ENCODE measurements around the gene ERG. TPM values are rescaled to one million over a fixed set of nuclear protein-coding genes. Genes with fewer than 3 reads are reported as not detected.
A peak's percentile ranks its signal among the peaks of the same experiment; 100 is the strongest.

Gene ERG
- total RNA-seq, 1 experiment from 2014 or later = not detected

- in situ Hi-C loops (cut with HindIII; ENCODE audit: low pct_unique_long_range_greater_than_20kb, low sequenced_read_pairs) = no loop called here
- no peak for DNase-seq (ENCODE audit: low read depth)
Observed at GRCh38 chr21:38486706-38487105, 11.6 kb downstream of the ERG start.

DNA sequence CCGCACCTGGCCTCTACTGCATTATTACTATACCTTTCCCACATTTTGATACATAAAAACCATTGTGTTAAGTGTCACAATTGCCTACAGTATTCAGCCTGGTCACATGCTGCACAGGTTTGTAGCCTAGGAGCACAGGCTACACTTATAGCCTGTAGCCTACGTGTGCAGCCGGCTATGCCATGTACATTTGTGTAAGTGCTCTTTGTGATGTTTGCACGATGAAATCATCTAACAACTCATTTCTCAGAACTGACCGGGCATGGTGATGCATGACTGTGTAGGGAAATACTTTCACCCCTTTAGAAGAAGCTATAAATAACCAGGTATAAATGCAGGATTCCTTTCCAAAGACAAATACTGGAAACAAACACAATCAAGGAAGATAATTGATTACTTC lies 12.1 kb downstream of the ERG start:
- DNase-seq (ENCODE audit: low read depth) = peak; percentile 35

GRCh38 chr21:38479641-38480525 lies 18.4 kb downstream of the ERG start:
- in situ Hi-C loops (cut with HindIII; ENCODE audit: low pct_unique_long_range_greater_than_20kb, low sequenced_read_pairs) = no loop called here

More for the DNA sequence above, 12.1 kb downstream of the ERG start:
- in situ Hi-C loops (cut with HindIII; ENCODE audit: low pct_unique_long_range_greater_than_20kb, low sequenced_read_pairs) = no loop called here

GRCh38 chr21:38478782-38479181 lies 19.5 kb downstream of the ERG start:
- in situ Hi-C loops (cut with HindIII; ENCODE audit: low pct_unique_long_range_greater_than_20kb, low sequenced_read_pairs) = no loop called here
- DNase-seq (ENCODE audit: low read depth) = no peak

More at GRCh38 chr21:38479641-38480525, 18.4 kb downstream of the ERG start:
- DNase-seq (ENCODE audit: low read depth) = no peak

- no peak for DNase-seq (ENCODE audit: low read depth)
- in situ Hi-C loops (cut with HindIII; ENCODE audit: low pct_unique_long_range_greater_than_20kb, low sequenced_read_pairs) = no loop called here
Observed at GRCh38 chr21:38477226-38477625, 21.1 kb downstream of the ERG start.

DNA sequence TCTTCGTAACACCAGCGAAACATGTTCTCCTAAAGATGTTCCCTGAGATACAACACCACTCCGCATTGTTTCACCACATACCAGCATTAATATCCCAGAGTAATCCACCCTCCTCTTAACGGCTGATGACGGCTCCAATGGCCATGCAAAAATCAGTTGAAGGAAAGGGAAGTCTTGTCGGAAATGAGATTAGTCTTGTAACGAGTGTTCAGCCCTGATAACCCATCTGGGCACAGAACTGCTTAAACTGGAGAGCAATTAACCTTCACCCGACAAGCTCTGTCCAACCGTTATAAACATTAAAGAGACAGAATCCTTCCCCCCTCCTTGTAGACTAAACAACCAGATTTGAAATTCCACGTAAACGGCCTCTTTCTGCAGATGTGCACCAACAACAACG lies 21.9 kb downstream of the ERG start:
- in situ Hi-C loops (cut with HindIII; ENCODE audit: low pct_unique_long_range_greater_than_20kb, low sequenced_read_pairs) = no loop called here
- no peak for DNase-seq (ENCODE audit: low read depth)

DNA sequence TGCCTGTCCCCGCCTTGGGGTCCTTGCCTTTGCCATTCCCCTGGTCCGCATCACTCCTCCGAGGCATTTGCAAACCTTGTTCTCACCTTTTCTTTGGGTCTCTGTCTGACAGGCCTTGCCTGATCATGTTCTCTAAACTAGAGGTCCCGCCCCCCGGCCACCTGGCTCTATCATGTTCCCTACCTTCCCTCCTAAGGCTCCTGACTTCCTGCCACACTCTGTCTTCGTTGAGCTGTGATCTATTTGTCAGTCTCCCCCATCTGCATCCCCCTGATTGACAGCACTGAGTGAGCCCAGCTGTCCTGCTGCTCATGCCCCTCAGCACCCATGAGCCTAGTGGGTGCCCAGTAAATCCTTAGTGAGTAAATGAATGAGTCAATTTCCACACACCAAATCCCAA lies 22.8 kb downstream of the ERG start:
- in situ Hi-C loops (cut with HindIII; ENCODE audit: low pct_unique_long_range_greater_than_20kb, low sequenced_read_pairs) = no loop called here
- DNase-seq (ENCODE audit: low read depth) = no peak

DNA sequence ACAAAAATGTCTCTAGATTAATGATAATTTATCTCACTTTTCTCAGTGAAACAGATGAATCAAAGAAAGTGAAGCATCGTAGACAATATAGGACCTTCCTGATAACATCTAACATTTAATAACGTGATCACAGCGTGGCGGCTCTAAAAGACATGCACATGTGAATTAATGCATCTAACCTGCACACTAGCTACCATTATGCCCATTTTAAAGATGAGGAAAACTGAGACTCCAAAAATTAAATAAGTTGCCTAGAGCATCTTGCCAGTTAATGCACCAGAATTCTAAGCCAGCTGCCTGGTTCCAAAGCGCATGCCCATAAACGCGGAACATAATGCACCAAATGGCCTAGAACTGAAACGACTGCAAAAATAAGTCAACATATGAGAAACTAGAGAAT lies 23.5 kb downstream of the ERG start:
- in situ Hi-C loops (cut with HindIII; ENCODE audit: low pct_unique_long_range_greater_than_20kb, low sequenced_read_pairs) = no loop called here

GRCh38 chr21:38474124-38474523 lies 24.2 kb downstream of the ERG start:
- in situ Hi-C loops (cut with HindIII; ENCODE audit: low pct_unique_long_range_greater_than_20kb, low sequenced_read_pairs) = no loop called here
- no peak for DNase-seq (ENCODE audit: low read depth)

More for the DNA sequence above, 23.5 kb downstream of the ERG start:
- DNase-seq (ENCODE audit: low read depth) = no peak

- in situ Hi-C loops (cut with HindIII; ENCODE audit: low pct_unique_long_range_greater_than_20kb, low sequenced_read_pairs) = no loop called here
- no peak for DNase-seq (ENCODE audit: low read depth)
Observed at GRCh38 chr21:38472412-38473108, 25.7 kb downstream of the ERG start.

GRCh38 chr21:38471766-38472165 lies 26.5 kb downstream of the ERG start:
- in situ Hi-C loops (cut with HindIII; ENCODE audit: low pct_unique_long_range_greater_than_20kb, low sequenced_read_pairs) = no loop called here
- no peak for DNase-seq (ENCODE audit: low read depth)

DNA sequence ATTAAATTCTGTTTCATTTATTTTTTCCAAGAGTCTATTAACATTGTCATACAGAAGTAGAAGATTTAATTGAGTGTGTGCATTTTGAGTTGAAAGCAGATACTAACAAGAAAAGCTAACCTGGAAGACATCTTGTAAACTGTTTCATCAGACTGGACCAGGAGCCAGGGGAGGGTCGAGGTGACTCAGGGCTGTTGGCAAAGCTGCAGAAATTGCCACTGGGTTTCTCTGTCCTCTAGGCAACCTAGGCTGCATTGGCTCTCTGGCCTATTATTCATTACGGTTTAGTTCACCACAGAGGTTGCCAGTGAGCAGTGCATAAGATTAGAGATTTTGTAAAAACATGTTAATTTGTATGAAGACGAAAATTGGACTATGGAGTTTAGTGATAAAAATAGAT lies 27.5 kb downstream of the ERG start:
- no peak for DNase-seq (ENCODE audit: low read depth)
- in situ Hi-C loops (cut with HindIII; ENCODE audit: low pct_unique_long_range_greater_than_20kb, low sequenced_read_pairs) = no loop called here

DNA sequence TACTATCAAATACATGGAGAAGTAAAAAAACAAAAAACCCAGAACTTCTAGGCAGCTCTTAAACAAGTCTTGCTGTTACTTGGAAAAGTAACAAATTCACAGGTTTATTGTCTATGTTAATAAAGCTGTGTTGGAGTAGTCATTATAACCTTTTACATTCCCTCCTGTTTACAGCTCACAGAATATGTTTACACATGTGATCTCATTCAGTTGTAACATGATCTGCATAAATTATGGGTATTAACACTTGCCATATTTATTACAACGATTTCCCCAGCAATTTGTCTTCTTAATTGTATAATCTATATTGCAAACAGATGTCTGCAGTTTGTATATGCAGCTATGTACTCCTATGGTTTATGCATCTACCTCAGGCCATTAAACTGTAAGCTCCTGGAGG lies 28.6 kb downstream of the ERG start:
- in situ Hi-C loops (cut with HindIII; ENCODE audit: low pct_unique_long_range_greater_than_20kb, low sequenced_read_pairs) = no loop called here
- no peak for DNase-seq (ENCODE audit: low read depth)

GRCh38 chr21:38468989-38469388 lies 29.3 kb downstream of the ERG start:
- no peak for DNase-seq (ENCODE audit: low read depth)
- in situ Hi-C loops (cut with HindIII; ENCODE audit: low pct_unique_long_range_greater_than_20kb, low sequenced_read_pairs) = no loop called here

DNA sequence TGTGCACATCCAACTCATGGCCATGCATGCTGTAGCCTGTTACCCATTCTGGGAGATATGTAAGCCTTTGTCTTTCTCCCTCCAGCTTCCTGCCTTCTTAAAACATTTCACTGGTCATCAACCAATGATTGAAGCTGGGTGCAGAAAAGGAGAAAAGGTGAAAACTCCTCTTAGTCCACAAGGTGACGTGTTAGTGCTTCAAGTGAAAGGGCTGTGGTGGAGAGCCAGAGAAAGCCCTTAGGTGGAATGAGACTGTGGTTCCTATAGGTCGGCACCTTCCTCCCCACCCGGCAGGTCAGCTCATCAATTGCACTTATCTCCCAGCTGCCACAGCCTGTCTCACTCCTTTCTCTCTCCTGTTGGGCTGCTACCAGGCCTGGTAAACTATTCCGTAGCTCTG lies 30.4 kb downstream of the ERG start:
- DNase-seq (ENCODE audit: low read depth) = no peak
- in situ Hi-C loops (cut with HindIII; ENCODE audit: low pct_unique_long_range_greater_than_20kb, low sequenced_read_pairs) = no loop called here

DNA sequence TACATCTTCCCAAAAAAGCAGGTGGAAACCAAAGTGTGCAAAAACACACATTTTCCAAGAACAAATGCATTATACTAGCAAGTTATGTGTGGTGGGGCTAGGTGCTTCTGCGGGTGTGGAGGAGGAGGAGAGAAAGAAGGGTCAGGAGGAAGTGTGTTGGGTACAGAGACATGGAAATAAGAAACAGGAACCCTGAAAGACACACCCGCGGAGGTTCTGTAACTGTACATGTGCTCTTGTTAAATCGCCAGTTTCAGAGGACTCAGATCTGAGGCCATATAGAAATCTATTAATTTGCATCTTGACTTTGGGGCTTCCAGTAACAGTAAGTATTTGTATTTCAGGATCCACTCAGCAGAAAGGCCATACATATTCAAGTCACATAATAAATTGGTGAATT lies 30.9 kb downstream of the ERG start:
- in situ Hi-C loops (cut with HindIII; ENCODE audit: low pct_unique_long_range_greater_than_20kb, low sequenced_read_pairs) = no loop called here

DNA sequence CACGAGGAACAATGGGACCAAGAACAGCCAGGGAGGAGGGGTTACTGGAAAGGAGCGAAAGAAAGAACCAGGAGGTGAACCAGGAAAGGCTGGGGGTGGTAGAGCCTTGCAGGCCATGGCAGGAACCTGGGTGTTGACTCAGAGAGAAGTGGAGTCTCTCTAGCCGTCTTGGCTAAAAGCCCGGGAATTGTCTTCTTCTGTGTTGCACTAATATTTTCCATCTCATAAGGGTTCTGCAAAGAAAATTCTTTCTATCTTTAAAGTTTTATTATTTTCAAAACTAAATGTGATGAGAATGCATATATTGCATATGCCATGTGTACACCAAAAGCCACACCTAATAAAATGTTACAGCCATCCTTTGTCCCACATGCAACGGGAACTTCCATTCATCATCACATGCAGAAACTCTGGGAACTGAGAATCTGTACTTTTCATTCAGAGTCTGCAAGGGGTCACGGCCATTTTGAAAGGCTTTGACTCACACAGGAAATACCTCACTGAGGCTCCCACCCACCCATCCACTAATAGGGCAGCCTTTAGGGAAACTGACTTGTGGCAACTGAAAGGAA lies 38.0 kb downstream of the ERG start:
- DNase-seq (ENCODE audit: low read depth) = no peak
- in situ Hi-C loops (cut with HindIII; ENCODE audit: low pct_unique_long_range_greater_than_20kb, low sequenced_read_pairs) = no loop called here

More for the DNA sequence above, 30.9 kb downstream of the ERG start:
- DNase-seq (ENCODE audit: low read depth) = no peak

DNA sequence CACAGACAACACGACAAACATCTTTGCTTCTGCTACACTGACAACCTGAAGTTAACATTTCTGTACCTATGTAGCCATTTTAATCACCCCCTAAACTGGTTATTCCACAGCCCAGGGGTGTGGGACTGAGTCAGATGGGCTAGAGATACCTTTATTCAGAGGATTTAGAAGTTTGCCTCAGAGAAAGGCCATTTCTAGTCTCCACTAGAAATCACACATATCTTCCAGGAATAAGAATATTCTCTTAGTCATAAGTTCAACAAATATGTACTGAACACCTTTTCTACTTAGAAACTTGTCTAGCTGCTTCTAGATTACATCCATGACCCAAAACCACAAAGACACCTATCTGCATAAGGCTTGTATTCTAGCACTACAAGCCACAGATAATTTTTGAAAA lies 38.8 kb downstream of the ERG start:
- no peak for DNase-seq (ENCODE audit: low read depth)
- in situ Hi-C loops (cut with HindIII; ENCODE audit: low pct_unique_long_range_greater_than_20kb, low sequenced_read_pairs) = no loop called here

DNA sequence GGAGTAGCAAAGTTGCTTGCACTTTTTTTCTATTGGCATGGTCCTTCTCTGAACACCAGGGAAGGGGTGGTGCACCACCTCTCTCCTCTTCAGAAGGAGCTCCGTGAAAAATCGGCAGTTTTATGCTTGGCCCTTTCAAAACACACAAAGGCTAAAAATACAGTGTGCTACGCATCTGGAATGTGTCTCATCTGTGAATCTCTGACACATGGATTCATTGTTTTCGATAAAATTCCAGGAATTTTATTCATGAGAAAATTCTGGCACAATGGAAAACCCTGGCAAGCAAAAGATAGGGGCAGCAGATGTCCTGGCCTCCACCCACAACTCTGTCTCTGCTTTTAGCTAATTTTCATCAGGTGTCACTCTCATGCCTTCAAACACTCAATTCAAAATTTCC lies 42.9 kb downstream of the ERG start:
- in situ Hi-C loops (cut with HindIII; ENCODE audit: low pct_unique_long_range_greater_than_20kb, low sequenced_read_pairs) = no loop called here
- no peak for DNase-seq (ENCODE audit: low read depth)

All from Caki2 (cell line).